ENCODE measurements around the gene PLGRKT. TPM values are rescaled to one million over a fixed set of nuclear protein-coding genes. Genes with fewer than 3 reads are reported as not detected.
A peak's percentile ranks its signal among the peaks of the same experiment; 100 is the strongest.

Gene PLGRKT
- total and polyA plus RNA-seq, 8 donors = 18.9 to 28.2 (median 22.2) TPM

GRCh38 chr9:5453673-5454072 is 15.9 kb upstream of the PLGRKT start:
- TF ChIP-seq CTCF (IDR thresholded peaks at IDR 0.05) = no peak
- intact Hi-C loops (cut with DNase I) = loop anchor here in 1 of 2 donors (5.0 kb wide), 1 partner anchor 139 kb away; no protein-coding TSS in a partner anchor
- Histone ChIP-seq H3K27ac (peak overlapping the region in 1 of 2 donors; percentile 91), H3K27me3 (no peaks in the 10 kb centered on the region), H3K4me3 (peak overlapping the region in 1 of 2 donors; percentile 63), H3K36me3 (peaks cover 0 to 20% of the 10 kb centered on the region in 2 donors), H3K4me1 (peaks cover 8 to 92% of the 10 kb centered on the region in 2 donors), H3K9me3 (no peaks in the 10 kb centered on the region)
- ATAC-seq = no peak
- peak in 1 of 4 donors; percentile 29 for DNase-seq

- TF ChIP-seq CTCF (IDR thresholded peaks at IDR 0.05) = no peak
- peak overlapping the region in 1 of 2 donors; percentile 63 for H3K4me3 ChIP-seq
- DNase-seq (no peak), ATAC-seq (no peak)
- intact Hi-C loops (cut with DNase I) = loop anchor here in 1 of 2 donors (5.0 kb wide), 1 partner anchor 139 kb away; no protein-coding TSS in a partner anchor
- H3K27ac ChIP-seq = peak overlapping the region in 1 of 2 donors; percentile 91
- no peaks in the 10 kb centered on the region for H3K27me3 ChIP-seq
- H3K9me3 ChIP-seq = no peaks in the 10 kb centered on the region
- peaks cover 8 to 85% of the 10 kb centered on the region in 2 donors for H3K4me1 ChIP-seq
- H3K36me3 ChIP-seq = peaks cover 0 to 13% of the 10 kb centered on the region in 2 donors
Measured at GRCh38 chr9:5453004-5453403, 15.3 kb upstream of the PLGRKT start.

- peak overlapping the region in 1 of 2 donors; percentile 91 for H3K27ac ChIP-seq
- peak overlapping the region in 1 of 2 donors; percentile 63 for H3K4me3 ChIP-seq
- intact Hi-C loops (cut with DNase I) = loop anchor here in 1 of 2 donors (5.0 kb wide), 1 partner anchor 140 kb away; no protein-coding TSS in a partner anchor
- DNase-seq (no peak), ATAC-seq (no peak)
- H3K4me1 ChIP-seq = peaks cover 8 to 79% of the 10 kb centered on the region in 2 donors
- H3K36me3 ChIP-seq = peaks cover 0 to 6% of the 10 kb centered on the region in 2 donors
- H3K27me3 ChIP-seq = no peaks in the 10 kb centered on the region
- TF ChIP-seq CTCF (IDR thresholded peaks at IDR 0.05) = no peak
- H3K9me3 ChIP-seq = no peaks in the 10 kb centered on the region
Measured at GRCh38 chr9:5452286-5452609, 14.5 kb upstream of the PLGRKT start.

- Histone ChIP-seq H3K36me3 (no peaks in the 10 kb centered on the region), H3K27me3 (no peaks in the 10 kb centered on the region), H3K4me1 (peaks cover 8 to 75% of the 10 kb centered on the region in 2 donors), H3K9me3 (no peaks in the 10 kb centered on the region), H3K4me3 (peak within 1 kb of the TSS; percentile 46 to 63), H3K27ac (peak within 1 kb of the TSS; percentile 90 to 91)
- peak; percentile 72 to 98 (median 92) for DNase-seq
- peak; percentile 59 to 67 for TF ChIP-seq CTCF (IDR thresholded peaks at IDR 0.05)
- intact Hi-C loops (cut with DNase I) = loop anchor here in 1 of 2 donors (5.0 kb wide), 1 partner anchor 142 kb away; no protein-coding TSS in a partner anchor
- peak; percentile 97 for ATAC-seq
Measured at GRCh38 chr9:5450359-5451091, 12.8 kb upstream of the PLGRKT start, which contains the start of gene CD274. CD274 (plus strand) TSS chr9:5450542; CDS start chr9:5456114, 5,572 bp downstream.
